Stimulated activated CD4-positive, alpha-beta T cell treated with anti-CD3 and anti-CD28 coated beads, Interleukin-4, amount 100 ng/mL, for 24 hours (primary cell): ENCODE measurements around the gene EPHA6.

ENCODE experiments used
- DNase-seq: peaks from one replicate; pipeline ENCODE4 v3.0.0-alpha.2; 2020

Gene EPHA6

DNA sequence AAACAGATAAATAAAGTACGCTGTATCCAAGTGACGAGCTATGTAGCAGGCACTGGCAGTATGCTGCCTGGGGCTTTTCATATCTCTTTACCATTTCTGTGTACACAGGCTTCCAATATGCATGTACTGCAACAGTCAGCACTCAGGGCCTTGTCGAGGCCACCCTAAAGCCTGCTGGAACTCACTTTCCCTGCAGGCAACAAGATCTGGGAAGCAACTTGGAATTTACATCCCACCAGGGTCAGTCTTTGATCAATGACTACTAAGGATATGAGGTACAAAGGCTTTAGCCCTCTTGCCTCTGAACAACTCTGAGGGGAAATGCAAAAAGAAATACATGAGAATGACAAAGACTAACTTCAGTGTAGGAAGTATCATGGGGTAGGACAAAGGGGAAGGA lies 848.4 kb downstream of the EPHA6 start:
- DNase-seq, result no peak

GRCh38 chr3:97665896-97666295 lies 851.5 kb downstream of the EPHA6 start:
- no peak for DNase-seq

DNA sequence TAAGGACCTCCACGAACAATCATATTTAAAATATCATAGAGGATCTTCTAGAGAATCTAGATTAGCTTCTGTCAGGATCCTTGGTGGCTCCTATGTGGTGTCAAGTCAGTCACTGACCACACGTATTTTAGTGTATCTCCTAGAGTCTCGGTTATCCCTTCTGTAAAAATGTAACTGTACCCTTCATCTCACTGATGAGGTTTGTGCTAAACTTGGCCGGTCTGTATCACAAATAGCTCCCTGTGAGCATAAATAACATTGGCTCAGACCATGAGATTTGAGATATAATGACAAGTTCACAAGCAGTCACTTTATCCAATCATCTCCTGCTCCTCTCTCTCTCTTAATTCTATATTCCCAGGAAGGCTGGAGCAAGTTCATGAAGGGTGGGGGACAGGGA lies 856.6 kb downstream of the EPHA6 start:
- DNase-seq, result no peak

DNA sequence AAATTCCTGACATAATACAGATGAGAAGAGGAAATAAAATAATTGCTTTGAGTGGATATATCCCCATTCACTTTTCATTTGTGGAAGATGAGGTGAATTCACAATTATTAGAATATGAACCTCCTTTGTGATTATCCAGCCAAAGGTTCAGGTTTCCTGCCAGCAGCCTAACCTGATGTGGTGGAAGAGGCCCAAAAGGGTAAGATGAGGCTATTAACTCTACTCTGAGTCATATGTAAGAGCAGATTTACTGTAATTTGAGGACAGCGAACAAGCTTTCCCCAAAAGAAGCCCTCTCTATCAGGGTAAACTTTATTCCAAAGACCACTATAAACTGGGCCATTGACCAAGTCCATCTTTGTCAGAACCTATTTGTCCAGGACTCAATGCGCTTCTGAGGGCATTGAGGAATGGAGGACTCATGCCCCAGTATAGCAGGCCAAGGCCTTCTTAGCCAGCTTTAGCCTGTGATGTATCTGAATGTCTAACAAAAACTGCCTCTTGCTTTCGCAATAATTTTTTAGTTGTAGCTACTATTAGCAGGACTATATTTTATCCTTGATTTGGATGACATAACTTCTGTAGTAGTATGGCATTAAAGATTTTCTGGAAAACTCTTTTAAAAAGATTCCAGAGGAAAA lies 859.1 kb downstream of the EPHA6 start:
- no peak for DNase-seq

DNA sequence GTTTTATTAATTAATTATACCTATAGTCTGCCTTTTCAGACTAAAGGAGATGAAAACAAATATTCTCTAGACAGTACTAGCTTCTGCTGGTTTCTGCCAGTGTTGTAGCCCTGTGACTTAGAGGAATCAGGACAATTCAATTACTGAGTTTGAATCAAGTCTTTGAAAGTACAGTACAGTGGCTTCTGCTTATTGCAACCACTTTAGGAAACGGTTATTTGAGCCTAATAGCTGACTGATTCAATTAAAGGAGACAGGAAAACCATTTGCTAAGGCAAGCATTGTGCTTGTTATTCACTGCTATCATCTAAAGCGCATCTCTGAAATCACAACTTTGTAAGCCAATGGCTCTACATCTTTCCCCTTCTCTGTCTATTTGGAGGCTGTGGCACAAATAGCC lies 860.1 kb downstream of the EPHA6 start:
- DNase-seq, result no peak

GRCh38 chr3:97680210-97680609 lies 865.8 kb downstream of the EPHA6 start:
- DNase-seq, result no peak

- DNase-seq, result no peak
Measured at GRCh38 chr3:97680696-97681095, 866.3 kb downstream of the EPHA6 start.

GRCh38 chr3:97684490-97684889 lies 870.1 kb downstream of the EPHA6 start:
- no peak for DNase-seq

DNA sequence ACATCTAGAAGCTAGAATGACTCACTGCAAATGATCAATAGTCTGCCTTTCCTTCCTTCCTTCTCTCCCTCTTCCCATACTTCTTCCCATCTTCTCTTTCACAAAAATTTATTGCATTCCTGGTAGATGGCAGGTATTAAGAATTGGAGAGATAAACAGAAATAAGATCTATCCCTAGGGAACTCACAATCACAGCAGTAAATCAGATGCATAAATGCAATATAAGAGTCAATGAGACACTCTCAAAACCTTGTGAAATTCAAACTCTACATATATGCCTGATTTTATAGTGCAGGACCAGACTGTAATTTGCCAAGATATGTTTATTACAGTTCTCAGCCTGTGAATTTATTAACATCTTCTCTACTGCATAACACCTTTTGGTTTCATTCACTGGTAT lies 871.9 kb downstream of the EPHA6 start:
- no peak for DNase-seq

- DNase-seq, result no peak
Measured at GRCh38 chr3:97687734-97688133, 873.3 kb downstream of the EPHA6 start.

DNA sequence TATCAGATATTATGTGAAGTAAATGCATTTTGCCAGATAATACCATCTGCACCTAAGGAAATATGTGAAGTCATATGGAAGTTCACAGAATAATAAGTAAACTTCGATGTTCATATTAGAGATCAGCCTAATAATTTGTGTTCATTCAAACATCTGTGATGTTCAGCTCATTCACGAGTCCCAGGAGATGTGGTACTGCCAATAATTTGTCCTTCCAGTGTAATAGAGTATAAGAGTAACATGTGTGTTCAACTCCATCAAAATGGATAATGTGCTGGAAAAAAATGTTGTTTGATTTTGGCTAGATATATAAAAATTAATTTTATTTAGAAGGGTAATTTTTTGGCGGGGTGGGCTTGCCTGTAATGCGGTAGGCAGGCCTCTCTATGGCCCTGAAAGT lies 874.7 kb downstream of the EPHA6 start:
- DNase-seq, result no peak

GRCh38 chr3:97689962-97690361 lies 875.6 kb downstream of the EPHA6 start:
- DNase-seq, result no peak

GRCh38 chr3:97691354-97691753 lies 877.0 kb downstream of the EPHA6 start:
- no peak for DNase-seq

DNA sequence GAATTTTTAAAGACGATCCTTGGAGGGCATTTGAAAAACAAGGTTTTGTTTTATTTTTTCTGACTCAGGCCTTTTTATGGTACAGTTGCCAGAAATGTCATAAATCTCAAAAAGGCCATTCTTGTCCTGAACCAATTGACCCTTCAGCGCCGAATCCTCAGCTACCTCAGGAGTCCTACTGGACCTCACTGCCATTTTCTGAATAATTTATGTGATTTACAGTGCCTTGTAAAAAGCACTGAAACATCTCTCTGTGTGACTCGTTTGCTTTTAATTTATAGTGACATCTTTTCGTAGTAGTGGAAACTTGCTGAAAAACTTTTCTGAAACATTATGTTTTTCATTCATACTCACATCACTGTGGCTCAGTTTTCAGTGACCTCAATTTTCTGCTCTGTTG lies 878.0 kb downstream of the EPHA6 start:
- no peak for DNase-seq

- no peak for DNase-seq
Measured at GRCh38 chr3:97692831-97693230, 878.4 kb downstream of the EPHA6 start.

- no peak for DNase-seq
Measured at GRCh38 chr3:97694876-97695275, 880.5 kb downstream of the EPHA6 start.

- DNase-seq, result no peak
Measured at GRCh38 chr3:97698691-97699090, 884.3 kb downstream of the EPHA6 start.

GRCh38 chr3:97699889-97700288 lies 885.5 kb downstream of the EPHA6 start:
- no peak for DNase-seq

DNA sequence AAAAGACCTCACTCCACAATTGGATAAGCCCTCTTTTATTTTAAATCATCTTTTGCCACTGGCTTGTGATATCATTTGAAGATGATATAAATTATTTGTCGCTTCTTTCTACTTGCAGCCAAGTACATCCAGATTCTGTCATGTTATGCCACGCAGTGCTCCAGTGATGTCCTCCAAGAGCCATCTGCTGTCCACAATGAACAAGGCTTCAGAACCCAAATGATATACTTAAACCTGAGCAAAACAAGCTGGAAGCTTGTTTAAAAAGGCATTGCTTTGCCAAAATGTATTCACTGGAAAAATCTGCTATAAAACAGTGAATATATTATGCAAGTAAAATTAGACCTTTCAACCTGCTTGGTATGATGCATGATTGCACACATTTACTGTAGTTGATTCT lies 891.4 kb downstream of the EPHA6 start:
- no peak for DNase-seq

- no peak for DNase-seq
Measured at GRCh38 chr3:97706226-97706625, 891.8 kb downstream of the EPHA6 start.

DNA sequence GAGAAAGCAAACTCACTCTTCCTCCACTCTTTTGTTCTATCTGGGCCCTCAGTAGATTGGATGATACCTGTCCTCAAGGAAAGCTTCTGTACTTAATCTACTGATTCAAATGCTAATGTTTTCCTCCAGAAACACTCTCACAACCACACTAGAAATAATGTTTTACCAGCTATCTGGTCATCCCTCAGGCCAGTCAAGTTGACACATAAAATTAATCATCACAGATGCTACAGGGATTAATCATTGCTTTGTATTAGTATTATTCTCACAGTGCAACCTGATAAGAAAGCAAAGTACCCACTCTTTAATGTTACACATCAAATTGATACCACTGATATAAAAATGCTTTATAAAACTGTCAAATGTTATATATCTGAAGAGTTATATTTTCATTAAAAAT lies 897.3 kb downstream of the EPHA6 start:
- no peak for DNase-seq

- DNase-seq, result no peak
Measured at GRCh38 chr3:97712919-97713318, 898.5 kb downstream of the EPHA6 start.

GRCh38 chr3:97713634-97714033 lies 899.2 kb downstream of the EPHA6 start:
- no peak for DNase-seq

- DNase-seq, result peak; percentile 62
Measured at GRCh38 chr3:97719156-97719821, 904.9 kb downstream of the EPHA6 start.

GRCh38 chr3:97720417-97720816 lies 906.0 kb downstream of the EPHA6 start:
- DNase-seq, result no peak
